Measurements from ENCODE around the gene FCHSD1. TPM values are rescaled to one million over a fixed set of nuclear protein-coding genes. Genes with fewer than 3 reads are reported as not detected.

Gene FCHSD1
- total RNA-seq, 2 experiments from 2014 or later, result 58.0 to 59.3 TPM

GRCh38 chr5:141649972-141650371 is 1.2 kb downstream of the FCHSD1 start:
- Mint-ChIP-seq H3K36me3 (ENCODE audit: low read depth) (peaks cover 21% of the 10 kb centered on the region), H3K4me3 (peak overlapping the region; percentile 91), H3K27me3 (peaks cover 3% of the 10 kb centered on the region), H3K4me1 (peaks cover 37% of the 10 kb centered on the region), H3K9me3 (no peaks in the 10 kb centered on the region), H3K27ac (peak overlapping the region; percentile 68)
- ChIA-PET POLR2A (no interaction called here), CTCF (interaction anchor here (1.0 to 2.2 kb wide), 4 partner anchors 9 to 86 kb away, joined by 3 to 8 read pairs (median 4); partner anchors contain the start of gene DIAPH1)
- DNase-seq, result no peak

GRCh38 chr5:141649056-141649688 is 2.0 kb downstream of the FCHSD1 start:
- no peaks in the 10 kb centered on the region for H3K9me3 Mint-ChIP-seq
- no peak overlapping the region for H3K27ac Mint-ChIP-seq
- H3K27me3 Mint-ChIP-seq, result peaks cover 3% of the 10 kb centered on the region
- H3K4me3 Mint-ChIP-seq, result peak overlapping the region; percentile 91
- ChIA-PET CTCF (interaction anchor here (1.0 to 2.2 kb wide), 5 partner anchors 8 to 85 kb away, joined by 3 to 8 read pairs (median 3); partner anchors contain the start of gene DIAPH1), POLR2A (no interaction called here)
- H3K4me1 Mint-ChIP-seq, result peaks cover 37% of the 10 kb centered on the region
- peaks cover 23% of the 10 kb centered on the region for H3K36me3 Mint-ChIP-seq (ENCODE audit: low read depth)
- DNase-seq, result no peak

DNA sequence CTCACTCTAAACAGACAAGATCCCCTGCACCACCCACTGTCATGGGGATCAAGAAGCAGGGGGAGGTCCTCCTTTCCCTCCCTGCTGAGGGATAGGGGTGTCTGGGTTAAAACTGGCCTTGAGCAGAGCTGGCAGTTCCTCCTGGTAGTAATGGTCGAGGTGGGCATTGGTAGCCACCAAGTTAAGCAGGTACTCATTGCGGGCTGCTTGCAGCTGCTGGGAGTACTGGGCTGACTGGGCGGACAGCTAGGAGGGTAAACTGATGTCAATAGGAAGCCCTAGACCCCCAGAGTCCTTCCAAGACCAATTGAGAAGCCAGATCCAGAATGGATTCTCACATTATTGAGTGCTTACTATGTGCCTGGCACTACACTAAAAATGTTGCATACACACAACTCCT is 3.4 kb downstream of the FCHSD1 start:
- H3K27ac Mint-ChIP-seq, result no peak overlapping the region
- no peak for DNase-seq
- no peaks in the 10 kb centered on the region for H3K27me3 Mint-ChIP-seq
- POLR2A ChIA-PET, result no interaction called here
- H3K9me3 Mint-ChIP-seq, result no peaks in the 10 kb centered on the region
- peaks cover 28% of the 10 kb centered on the region for H3K36me3 Mint-ChIP-seq (ENCODE audit: low read depth)
- H3K4me1 Mint-ChIP-seq, result peaks cover 37% of the 10 kb centered on the region
- no peak overlapping the region for H3K4me3 Mint-ChIP-seq
- CTCF ChIA-PET, result interaction anchor here (1.1 to 2.2 kb wide), 3 partner anchors 28 to 321 kb away, joined by 3 to 8 read pairs (median 4); partner anchors contain the start of genes DIAPH1 and RNF14

DNA sequence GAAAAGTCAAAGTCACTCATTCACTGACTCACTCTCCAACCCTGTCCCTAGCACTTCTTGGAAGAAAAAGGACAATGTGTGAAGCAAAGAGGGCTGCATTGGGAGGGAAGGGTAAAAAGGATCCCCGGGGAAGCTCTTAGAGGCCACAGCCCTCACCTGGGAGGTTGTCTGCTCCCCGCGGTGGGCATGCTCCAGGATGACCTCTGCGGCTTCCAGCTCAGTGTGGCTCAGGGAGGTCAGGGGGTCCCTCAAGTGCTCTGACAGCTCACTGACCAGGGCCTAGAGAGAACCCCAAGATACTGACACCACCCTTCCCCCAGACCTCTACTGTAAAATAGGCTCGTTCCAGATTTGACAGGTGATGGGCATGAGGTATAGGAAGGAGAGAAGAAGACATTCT is 4.0 kb downstream of the FCHSD1 start:
- H3K4me1 Mint-ChIP-seq, result peaks cover 32% of the 10 kb centered on the region
- DNase-seq, result no peak
- H3K4me3 Mint-ChIP-seq, result no peak overlapping the region
- POLR2A ChIA-PET, result no interaction called here
- H3K9me3 Mint-ChIP-seq, result no peaks in the 10 kb centered on the region
- H3K27me3 Mint-ChIP-seq, result no peaks in the 10 kb centered on the region
- H3K27ac Mint-ChIP-seq, result no peak overlapping the region
- CTCF ChIA-PET, result interaction anchor here (1.0 to 1.4 kb wide), 3 partner anchors 9 to 322 kb away, joined by 3 to 4 read pairs (median 3); partner anchors contain the start of genes DIAPH1 and RNF14
- H3K36me3 Mint-ChIP-seq (ENCODE audit: low read depth), result peaks cover 28% of the 10 kb centered on the region

DNA sequence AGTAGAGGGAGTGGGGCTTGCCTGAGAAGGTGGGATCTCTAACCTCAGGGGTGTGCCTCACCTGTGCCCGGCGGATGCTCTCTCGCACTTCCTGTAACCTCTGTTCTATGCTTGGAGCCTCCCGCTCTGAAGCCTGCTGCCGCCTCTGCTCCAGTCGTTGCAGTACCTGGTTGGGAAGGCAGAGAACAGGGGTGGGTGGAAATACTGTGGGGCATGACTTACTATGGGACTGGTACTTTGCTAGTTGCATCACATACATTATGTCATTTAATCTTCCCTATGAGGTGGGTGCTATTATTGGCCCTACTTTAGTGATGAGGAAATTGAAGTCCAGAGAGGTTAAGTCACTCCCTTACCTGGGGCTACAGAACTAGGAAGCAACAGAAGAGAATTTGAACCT is 5.2 kb downstream of the FCHSD1 start:
- H3K4me1 Mint-ChIP-seq, result peaks cover 33% of the 10 kb centered on the region
- ChIA-PET CTCF (interaction anchor here (1.0 to 1.7 kb wide), 2 partner anchors 8 to 18 kb away, joined by 3 to 5 read pairs; no protein-coding TSS in a partner anchor), POLR2A (interaction anchor here (0.6 kb wide), 1 partner anchor 787 kb away, joined by 3 read pairs; no protein-coding TSS in a partner anchor)
- no peaks in the 10 kb centered on the region for H3K9me3 Mint-ChIP-seq
- peak overlapping the region; percentile 34 for H3K27ac Mint-ChIP-seq
- H3K27me3 Mint-ChIP-seq, result no peaks in the 10 kb centered on the region
- H3K4me3 Mint-ChIP-seq, result no peak overlapping the region
- H3K36me3 Mint-ChIP-seq (ENCODE audit: low read depth), result peaks cover 34% of the 10 kb centered on the region
- no peak for DNase-seq

DNA sequence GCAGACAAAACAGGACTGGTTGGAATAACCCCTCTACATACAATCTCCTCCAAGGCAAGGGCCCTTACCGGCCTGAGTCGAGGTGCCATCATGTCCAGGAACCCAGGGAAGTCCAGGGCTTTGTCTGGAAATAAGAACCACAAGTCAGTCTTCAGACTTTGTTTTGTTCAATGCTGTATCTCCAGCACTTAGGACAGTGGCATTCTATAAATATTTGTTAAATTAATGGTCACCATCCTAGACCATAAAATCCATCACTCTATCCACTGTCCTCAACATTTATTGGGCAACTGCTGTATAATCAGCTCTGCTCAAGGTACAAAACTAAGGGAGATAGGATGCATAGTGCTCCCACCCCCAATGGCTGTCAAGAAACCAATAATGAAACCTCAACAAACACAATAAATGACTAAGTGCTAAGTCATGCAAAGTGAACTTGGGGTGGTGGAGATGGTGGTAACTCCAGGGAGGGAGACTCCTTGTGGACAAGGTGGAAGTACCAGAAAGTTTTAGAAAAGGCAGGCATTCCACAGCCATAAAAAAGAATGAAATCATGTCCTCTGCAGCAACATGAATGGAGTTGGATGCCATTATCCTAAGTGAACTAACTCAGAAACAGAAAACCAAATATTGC is 9.5 kb downstream of the FCHSD1 start:
- H3K36me3 Mint-ChIP-seq (ENCODE audit: low read depth), result peaks cover 32% of the 10 kb centered on the region
- POLR2A ChIA-PET, result no interaction called here
- CTCF ChIA-PET, result interaction anchor here (1.0 to 17.2 kb wide), 10 partner anchors 8 to 75 kb away, joined by 3 to 318 read pairs (median 6); partner anchors contain the start of gene DIAPH1
- H3K27ac Mint-ChIP-seq, result no peak overlapping the region
- H3K27me3 Mint-ChIP-seq, result no peaks in the 10 kb centered on the region
- peaks cover 28% of the 10 kb centered on the region for H3K4me1 Mint-ChIP-seq
- no peak for DNase-seq
- no peak overlapping the region for H3K4me3 Mint-ChIP-seq
- no peaks in the 10 kb centered on the region for H3K9me3 Mint-ChIP-seq

DNA sequence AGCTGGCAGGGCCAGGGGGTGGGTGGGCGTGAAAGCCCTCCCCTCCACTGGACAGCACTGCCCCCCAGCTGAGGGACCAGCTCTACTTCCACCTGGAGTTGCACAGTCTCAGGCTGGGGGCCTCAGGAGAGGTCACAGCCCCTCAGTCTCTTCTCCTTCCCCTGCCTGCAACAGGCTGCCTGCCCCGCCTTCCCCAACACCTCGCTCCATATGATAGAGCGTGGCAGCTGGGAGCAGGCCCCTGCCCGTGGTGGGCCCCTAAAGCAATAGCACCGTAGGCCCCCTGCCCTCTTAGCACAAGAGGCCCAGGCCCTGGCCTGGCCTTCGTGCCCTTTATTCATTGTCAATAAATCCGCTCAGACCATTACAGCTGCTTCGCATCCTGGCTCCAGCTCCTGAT is 10.5 kb downstream of the FCHSD1 start:
- H3K27ac Mint-ChIP-seq, result no peak overlapping the region

GRCh38 chr5:141640051-141640415 is 11.2 kb downstream of the FCHSD1 start:
- DNase-seq, result no peak
- H3K4me3 Mint-ChIP-seq, result no peak overlapping the region
- no peaks in the 10 kb centered on the region for H3K27me3 Mint-ChIP-seq
- H3K36me3 Mint-ChIP-seq (ENCODE audit: low read depth), result peaks cover 21% of the 10 kb centered on the region
- no peak overlapping the region for H3K27ac Mint-ChIP-seq
- ChIA-PET POLR2A (no interaction called here), CTCF (interaction anchor here (2.9 to 17.2 kb wide), 2 partner anchors 21 to 47 kb away, joined by 14 to 318 read pairs; partner anchors contain the start of gene DIAPH1)
- no peaks in the 10 kb centered on the region for H3K9me3 Mint-ChIP-seq
- H3K4me1 Mint-ChIP-seq, result peaks cover 41% of the 10 kb centered on the region

More for the DNA sequence above, 10.5 kb downstream of the FCHSD1 start:
- Mint-ChIP-seq H3K9me3 (no peaks in the 10 kb centered on the region), H3K36me3 (ENCODE audit: low read depth) (peaks cover 25% of the 10 kb centered on the region), H3K4me1 (peaks cover 34% of the 10 kb centered on the region), H3K27me3 (no peaks in the 10 kb centered on the region), H3K4me3 (no peak overlapping the region)
- ChIA-PET POLR2A (no interaction called here), CTCF (interaction anchor here (1.3 to 17.2 kb wide), 4 partner anchors 9 to 51 kb away, joined by 3 to 318 read pairs (median 9); partner anchors contain the start of gene DIAPH1)
- DNase-seq, result no peak

- Mint-ChIP-seq H3K36me3 (ENCODE audit: low read depth) (peaks cover 18% of the 10 kb centered on the region), H3K4me1 (peaks cover 46% of the 10 kb centered on the region), H3K4me3 (no peak overlapping the region), H3K9me3 (no peaks in the 10 kb centered on the region), H3K27ac (no peak overlapping the region), H3K27me3 (no peaks in the 10 kb centered on the region)
- DNase-seq, result no peak
- ChIA-PET CTCF (interaction anchor here (0.9 to 17.2 kb wide), 5 partner anchors 20 to 48 kb away, joined by 3 to 318 read pairs (median 6); partner anchors contain the start of gene DIAPH1), POLR2A (no interaction called here)
Observed at GRCh38 chr5:141639357-141640050, 11.7 kb downstream of the FCHSD1 start.

DNA sequence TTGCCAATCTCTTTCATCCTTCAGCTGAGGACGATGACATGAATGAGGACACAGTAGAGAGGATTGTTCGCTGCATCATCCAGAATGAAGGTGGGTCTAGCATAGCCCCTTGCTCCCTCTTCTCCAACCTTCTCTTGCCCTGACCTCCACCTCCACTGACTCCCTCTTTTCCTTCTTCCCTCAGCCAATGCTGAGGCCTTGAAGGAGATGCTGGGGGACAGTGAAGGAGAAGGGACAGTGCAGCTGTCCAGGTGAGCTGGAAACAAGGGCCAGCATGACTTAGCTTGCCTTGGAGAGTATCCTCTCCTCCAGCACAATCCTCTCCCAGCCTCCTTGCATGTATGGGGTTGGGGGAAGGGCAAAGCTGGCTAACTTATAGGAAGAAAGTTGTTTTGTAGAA is 12.4 kb downstream of the FCHSD1 start:
- H3K4me1 Mint-ChIP-seq, result peaks cover 52% of the 10 kb centered on the region
- no peaks in the 10 kb centered on the region for H3K27me3 Mint-ChIP-seq
- H3K36me3 Mint-ChIP-seq (ENCODE audit: low read depth), result peaks cover 21% of the 10 kb centered on the region
- POLR2A ChIA-PET, result no interaction called here
- H3K9me3 Mint-ChIP-seq, result no peaks in the 10 kb centered on the region
- DNase-seq, result no peak
- CTCF ChIA-PET, result interaction anchor here (0.9 to 17.2 kb wide), 8 partner anchors 10 to 75 kb away, joined by 3 to 318 read pairs (median 6); partner anchors contain the start of gene DIAPH1
- peak overlapping the region; percentile 90 for H3K27ac Mint-ChIP-seq
- H3K4me3 Mint-ChIP-seq, result peak overlapping the region; percentile 92

GRCh38 chr5:141637767-141638419 is 13.3 kb downstream of the FCHSD1 start:
- POLR2A ChIA-PET, result interaction anchor here (0.6 kb wide), 1 partner anchor 1115 kb away, joined by 3 read pairs; no protein-coding TSS in a partner anchor
- no peaks in the 10 kb centered on the region for H3K9me3 Mint-ChIP-seq
- H3K4me3 Mint-ChIP-seq, result peak overlapping the region; percentile 92
- H3K27ac Mint-ChIP-seq, result peak overlapping the region; percentile 90
- DNase-seq, result peak; percentile 61
- peaks cover 20% of the 10 kb centered on the region for H3K36me3 Mint-ChIP-seq (ENCODE audit: low read depth)
- CTCF ChIA-PET, result interaction anchor here (0.6 to 17.2 kb wide), 14 partner anchors 9 to 1366 kb away, joined by 3 to 318 read pairs (median 6); partner anchors contain the start of genes DIAPH1 and FCHSD1
- H3K4me1 Mint-ChIP-seq, result peaks cover 54% of the 10 kb centered on the region
- H3K27me3 Mint-ChIP-seq, result no peaks in the 10 kb centered on the region
